T-cell (primary cell): Measurements from ENCODE around the gene PLAC8. TPM values are rescaled to one million over a fixed set of nuclear protein-coding genes. Genes with fewer than 3 reads are reported as not detected.
A peak's percentile ranks its signal among the peaks of the same experiment; 100 is the strongest.

ENCODE experiments used
- ATAC-seq, 4 experiments: fragments of 200-7000 bp in 3 of 4; fragments of 150-1000 bp in 1 of 4; cut with Tn5 transposase; replicated peaks in 1 of 4; 1 replicate in 3 of 4; 2 replicates in 1 of 4; pipeline ENCODE4 v1.10.0; 2021; ENCODE audit warnings: moderate library complexity in 3 of 4, mild to moderate bottlenecking in 2 of 4, moderate number of reproducible peaks in 1 of 4
- CTCF ChIA-PET, 2 donors: fragments of 300-600 bp; sonication (Branson Sonifier 250); formaldehyde crosslinking; loops; one replicate each; lab custom pipeline; 2022; ENCODE audit warnings: antibody characterized with exemption in 2 of 2; lab: Charles Lee
- POLR2A ChIA-PET, 2 donors: fragments of 300-600 bp; sonication (Branson Sonifier 250); formaldehyde crosslinking; loops; one replicate each; lab custom pipeline; 2022; ENCODE audit warnings: antibody characterized with exemption in 2 of 2; lab: Charles Lee
- DNase-seq, 35 experiments: peaks; one replicate each; pipeline versions ENCODE4 v3.0.0 to v3.0.0-alpha.2; 2013 to 2023
- H3K27ac ChIP-seq: one replicate; pipeline ENCODE4 v1.5.1; 2013; ENCODE audit warnings: low read length
- H3K27me3 ChIP-seq, 2 experiments: replicated peaks in 1 of 2; 1 replicate in 1 of 2; 2 replicates in 1 of 2; pipeline versions ENCODE4 v1.6.1 to v1.7.0; 2013; ENCODE audit warnings: low read length in 1 of 2, mixed read lengths in 1 of 2; ENCODE audit not compliant: control insufficient read depth in 2 of 2, insufficient read depth in 2 of 2; ENCODE audit errors: extremely low read depth in 1 of 2
- H3K36me3 ChIP-seq, 2 donors: 1 replicate in 1 of 2; 2 replicates in 1 of 2; pipeline versions ENCODE4 v1.6.1 to v1.7.0; 2013; ENCODE audit warnings: low read length in 1 of 2; ENCODE audit not compliant: control insufficient read depth in 2 of 2, insufficient read depth in 1 of 2; ENCODE audit errors: extremely low read depth in 1 of 2
- H3K4me1 ChIP-seq, 2 experiments: 1 replicate in 1 of 2; 2 replicates in 1 of 2; pipeline versions ENCODE4 v1.6.1 to v1.7.0; 2013; ENCODE audit warnings: low read length in 2 of 2, mixed read lengths in 1 of 2; ENCODE audit not compliant: insufficient read depth in 2 of 2, control insufficient read depth in 1 of 2; ENCODE audit errors: extremely low read depth in 1 of 2
- H3K4me3 ChIP-seq, 2 donors: 1 replicate in 1 of 2; 2 replicates in 1 of 2; pipeline versions ENCODE4 v1.5.1 to v1.7.0; 2013; ENCODE audit warnings: mild to moderate bottlenecking in 2 of 2, low read length in 1 of 2, moderate library complexity in 1 of 2; ENCODE audit not compliant: control insufficient read depth in 1 of 2; ENCODE audit errors: extremely low read depth in 1 of 2
- H3K9me3 ChIP-seq: 2 replicates; pipeline ENCODE4 v1.7.0; 2013
- H3K27ac Mint-ChIP-seq, 2 donors: one replicate each; pipeline ENCODE4 v1.8.0; 2020 to 2021; ENCODE audit warnings: mild to moderate bottlenecking in 2 of 2, mixed read lengths in 2 of 2
- H3K27me3 Mint-ChIP-seq, 2 donors: one replicate each; pipeline ENCODE4 v1.8.0; 2021 to 2022; ENCODE audit warnings: mixed read lengths in 2 of 2
- H3K36me3 Mint-ChIP-seq: one replicate; pipeline ENCODE4 v1.8.0; 2021; ENCODE audit warnings: mixed read lengths
- H3K4me1 Mint-ChIP-seq, 3 donors: one replicate each; pipeline ENCODE4 v1.8.0; 2020 to 2022; ENCODE audit warnings: mixed read lengths in 3 of 3, mild to moderate bottlenecking in 1 of 3
- H3K4me3 Mint-ChIP-seq, 3 donors: one replicate each; pipeline ENCODE4 v1.8.0; 2020 to 2022; ENCODE audit warnings: mild to moderate bottlenecking in 3 of 3, mixed read lengths in 3 of 3, moderate library complexity in 3 of 3
- H3K9me3 Mint-ChIP-seq, 3 donors: one replicate each; pipeline ENCODE4 v1.8.0; 2020 to 2022; ENCODE audit warnings: mixed read lengths in 3 of 3
- WGBS: methylation state at CpG from one replicate; pipeline ENCODE4 v1.1.5; 2013; ENCODE audit warnings: missing lambda C conversion rate; ENCODE audit not compliant: insufficient coverage; 5-methylcytosine and 5-hydroxymethylcytosine counted together
- total RNA-seq, 35 experiments: library from RNA in 6 of 35; stranded (reverse) in 6 of 35; fragments of 120-200 nt in 1 of 35; gene quantifications; one replicate each; pipeline versions ENCODE4 v1.2.1 to v1.2.4 and lab custom pipeline; 2013 to 2026

Gene PLAC8
- total RNA-seq, 5 donors from 2014 or later (not counting 1 experiment from before 2014, with no cell fraction given) = 124 to 318 (median 147) TPM

- CTCF ChIA-PET = interaction anchor here (0.5 to 0.6 kb wide), 3 partner anchors 30 to 128 kb away, joined by 4 to 8 read pairs (median 6); no protein-coding TSS in a partner anchor
- Histone ChIP-seq H3K9me3 (no peaks in the 10 kb centered on the region), H3K27me3 (no peaks in the 10 kb centered on the region), H3K36me3 (no peaks in the 10 kb centered on the region), H3K4me1 (peaks cover 5 to 13% of the 10 kb centered on the region in 2 experiments), H3K4me3 (no peak overlapping the region), H3K27ac (no peak overlapping the region)
- H3K36me3 Mint-ChIP-seq = no peaks in the 10 kb centered on the region
- H3K9me3 Mint-ChIP-seq = peaks cover 0 to 7% (median 1%) of the 10 kb centered on the region in 3 donors
- POLR2A ChIA-PET = no interaction called here
- no peak overlapping the region for H3K4me3 Mint-ChIP-seq
- no CpG with 5 or more reads among the region's 2 CpGs for WGBS
- H3K4me1 Mint-ChIP-seq = peaks cover 12 to 26% (median 24%) of the 10 kb centered on the region in 3 donors
- DNase-seq = no peak
- no peak for ATAC-seq
- no peak overlapping the region for H3K27ac Mint-ChIP-seq
- H3K27me3 Mint-ChIP-seq = no peaks in the 10 kb centered on the region
These were observed 14.7 kb upstream of the PLAC8 start for GRCh38 chr4:83129264-83129663.

GRCh38 chr4:83128240-83128929 lies 13.9 kb upstream of the PLAC8 start:
- Mint-ChIP-seq H3K4me3 (no peak overlapping the region), H3K27ac (no peak overlapping the region), H3K27me3 (no peaks in the 10 kb centered on the region), H3K36me3 (no peaks in the 10 kb centered on the region), H3K4me1 (peaks cover 12 to 29% (median 24%) of the 10 kb centered on the region in 3 donors), H3K9me3 (peaks cover 0 to 4% (median 0%) of the 10 kb centered on the region in 3 donors)
- peaks cover 5 to 16% of the 10 kb centered on the region in 2 experiments for H3K4me1 ChIP-seq
- no peak for ATAC-seq
- H3K9me3 ChIP-seq = no peaks in the 10 kb centered on the region
- no CpG with 5 or more reads among the region's 5 CpGs for WGBS
- H3K27me3 ChIP-seq = no peaks in the 10 kb centered on the region
- no peak overlapping the region for H3K27ac ChIP-seq
- DNase-seq = no peak
- POLR2A ChIA-PET = no interaction called here
- H3K36me3 ChIP-seq = no peaks in the 10 kb centered on the region
- no peak overlapping the region for H3K4me3 ChIP-seq
- CTCF ChIA-PET = no interaction called here

- Mint-ChIP-seq H3K27ac (peak overlapping the region; percentile 37 to 83), H3K4me1 (peaks cover 12 to 29% (median 24%) of the 10 kb centered on the region in 3 donors), H3K27me3 (no peaks in the 10 kb centered on the region), H3K36me3 (no peaks in the 10 kb centered on the region), H3K9me3 (peaks cover 0 to 3% (median 0%) of the 10 kb centered on the region in 3 donors), H3K4me3 (peak overlapping the region; percentile 41 to 67 (median 53))
- no peaks in the 10 kb centered on the region for H3K27me3 ChIP-seq
- H3K4me3 ChIP-seq = no peak overlapping the region
- H3K4me1 ChIP-seq = peaks cover 5 to 16% of the 10 kb centered on the region in 2 experiments
- CTCF ChIA-PET = interaction anchor here in 1 of 2 donors (0.7 to 2.2 kb wide), 13 partner anchors 11 to 227 kb away, joined by 3 to 23 read pairs (median 5); partner anchors contain the start of gene PLAC8
- H3K27ac ChIP-seq = peak overlapping the region; percentile 20
- H3K36me3 ChIP-seq = no peaks in the 10 kb centered on the region
- WGBS = 29% methylated on average over 6 of the region's 9 CpGs
- DNase-seq = peak in 31 of 35 experiments; percentile 19 to 63 (median 39)
- no peaks in the 10 kb centered on the region for H3K9me3 ChIP-seq
- POLR2A ChIA-PET = interaction anchor here (0.6 to 1.9 kb wide), 6 partner anchors 11 to 333 kb away, joined by 3 to 17 read pairs (median 4); partner anchors contain the start of gene PLAC8 (in 1 of the 2)
- ATAC-seq = peak; percentile 67 to 89 (median 82)
These were observed 11.2 kb upstream of the PLAC8 start for GRCh38 chr4:83125738-83126141.

DNA sequence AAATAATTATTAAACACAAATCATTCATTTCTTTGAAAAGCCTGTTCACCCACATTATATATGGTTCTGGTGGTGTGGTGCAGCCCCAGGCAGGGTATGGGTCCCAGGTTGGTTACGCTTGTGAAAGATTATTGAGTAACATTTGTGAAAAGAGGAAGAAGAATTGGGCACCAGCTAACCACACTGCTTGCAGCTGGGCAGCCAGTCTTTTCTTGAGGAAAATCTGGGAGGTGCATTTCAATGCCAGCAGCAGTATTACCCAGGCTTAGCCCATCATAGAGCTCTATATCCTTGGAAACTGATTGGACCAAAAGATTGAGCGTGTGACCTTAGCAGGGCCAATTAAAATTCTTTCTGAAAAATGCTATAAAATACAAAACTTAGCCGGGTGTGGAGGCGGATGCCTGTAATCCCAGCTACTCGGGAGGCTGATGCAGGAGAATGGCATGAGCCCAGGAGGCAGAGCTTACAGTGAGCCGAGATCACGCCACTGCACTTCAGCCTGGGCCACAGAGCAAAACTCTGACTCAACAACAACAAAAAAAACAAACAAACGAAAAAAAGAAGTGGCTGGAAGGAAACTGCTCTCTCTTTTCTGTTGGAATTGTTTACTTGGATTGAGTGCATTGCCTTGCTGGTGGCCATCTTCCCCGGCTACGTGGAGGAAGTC lies 9.7 kb upstream of the PLAC8 start:
- H3K9me3 ChIP-seq = no peaks in the 10 kb centered on the region
- H3K9me3 Mint-ChIP-seq = peaks cover 0 to 3% (median 0%) of the 10 kb centered on the region in 3 donors
- ATAC-seq (no peak), DNase-seq (no peak)
- H3K27me3 Mint-ChIP-seq = no peaks in the 10 kb centered on the region
- ChIA-PET POLR2A (interaction anchor here in 1 of 2 donors (0.6 to 1.5 kb wide), 3 partner anchors 10 to 40 kb away, joined by 3 to 8 read pairs (median 5); partner anchors contain the start of gene PLAC8), CTCF (interaction anchor here in 1 of 2 donors (1.5 kb wide), 1 partner anchor 14 kb away, joined by 13 read pairs; no protein-coding TSS in a partner anchor)
- no peaks in the 10 kb centered on the region for H3K36me3 ChIP-seq
- no peaks in the 10 kb centered on the region for H3K27me3 ChIP-seq
- H3K4me3 ChIP-seq = no peak overlapping the region
- no peak overlapping the region for H3K27ac Mint-ChIP-seq
- 89% methylated on average over 4 of the region's 10 CpGs for whole genome bisulfite sequencing
- H3K27ac ChIP-seq = no peak overlapping the region
- H3K4me1 Mint-ChIP-seq = peaks cover 12 to 32% (median 26%) of the 10 kb centered on the region in 3 donors
- peak overlapping the region in 1 of 3 donors; percentile 6 for H3K4me3 Mint-ChIP-seq
- peaks cover 5 to 16% of the 10 kb centered on the region in 2 experiments for H3K4me1 ChIP-seq
- H3K36me3 Mint-ChIP-seq = no peaks in the 10 kb centered on the region

- Histone ChIP-seq H3K4me3 (no peak overlapping the region), H3K4me1 (peaks cover 4 to 16% of the 10 kb centered on the region in 2 experiments), H3K36me3 (no peaks in the 10 kb centered on the region), H3K27ac (no peak overlapping the region), H3K9me3 (no peaks in the 10 kb centered on the region), H3K27me3 (no peaks in the 10 kb centered on the region)
- Mint-ChIP-seq H3K9me3 (peaks cover 0 to 3% (median 0%) of the 10 kb centered on the region in 3 donors), H3K36me3 (no peaks in the 10 kb centered on the region), H3K27ac (no peak overlapping the region), H3K4me1 (peaks cover 15 to 31% (median 24%) of the 10 kb centered on the region in 3 donors), H3K27me3 (no peaks in the 10 kb centered on the region), H3K4me3 (no peak overlapping the region)
- ChIA-PET POLR2A (no interaction called here), CTCF (interaction anchor here in 1 of 2 donors (0.6 kb wide), 1 partner anchor 44 kb away, joined by 3 read pairs; no protein-coding TSS in a partner anchor)
- no peak for DNase-seq
- WGBS = 100% methylated on average over 3 of the region's 5 CpGs
- ATAC-seq = no peak
These were observed 6.7 kb upstream of the PLAC8 start for GRCh38 chr4:83121246-83121645.

DNA sequence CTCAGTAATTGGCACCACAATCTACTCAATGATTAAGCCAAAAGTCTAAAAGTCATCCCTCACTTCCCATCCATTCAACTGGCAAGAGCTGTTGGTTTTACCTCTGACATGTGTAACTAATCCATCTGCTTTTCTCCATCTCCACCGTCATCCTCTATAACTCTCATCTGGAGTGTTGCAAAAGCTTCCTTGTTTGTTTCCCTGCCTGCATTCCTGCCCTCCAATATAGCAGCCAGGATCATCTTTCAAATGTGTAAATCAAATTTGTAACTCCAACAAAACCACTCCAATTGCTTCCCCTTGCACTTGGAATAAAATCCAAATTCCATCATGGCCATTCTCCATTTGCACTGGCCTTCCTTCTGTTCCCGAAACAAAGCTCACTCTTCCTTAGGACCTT lies 4.3 kb upstream of the PLAC8 start:
- no peak for DNase-seq

More for the DNA sequence above, 4.3 kb upstream of the PLAC8 start:
- Histone ChIP-seq H3K27ac (no peak overlapping the region), H3K27me3 (no peaks in the 10 kb centered on the region), H3K36me3 (no peaks in the 10 kb centered on the region), H3K4me3 (no peak overlapping the region), H3K9me3 (no peaks in the 10 kb centered on the region), H3K4me1 (peaks cover 9 to 10% of the 10 kb centered on the region in 2 experiments)
- H3K4me1 Mint-ChIP-seq = peaks cover 22 to 33% (median 29%) of the 10 kb centered on the region in 3 donors
- peaks cover 0 to 3% (median 0%) of the 10 kb centered on the region in 3 donors for H3K9me3 Mint-ChIP-seq
- no peak overlapping the region for H3K27ac Mint-ChIP-seq
- 100% methylated on average over 2 of the region's 2 CpGs for WGBS
- POLR2A ChIA-PET = interaction anchor here (0.7 kb wide), 2 partner anchors 162 to 322 kb away, joined by 4 to 6 read pairs; no protein-coding TSS in a partner anchor
- H3K4me3 Mint-ChIP-seq = no peak overlapping the region
- no peaks in the 10 kb centered on the region for H3K36me3 Mint-ChIP-seq
- H3K27me3 Mint-ChIP-seq = no peaks in the 10 kb centered on the region
- no peak for ATAC-seq
- CTCF ChIA-PET = interaction anchor here in 1 of 2 donors (0.7 to 1.1 kb wide), 2 partner anchors 9 to 14 kb away, joined by 3 read pairs; no protein-coding TSS in a partner anchor
